ENCODE results near the gene TCF15. TPM values are rescaled to one million over a fixed set of nuclear protein-coding genes. Genes with fewer than 3 reads are reported as not detected.

TCF15 gene
- polyA plus RNA-seq, 2 of the 4 experiments (the other 2 are of a cell fraction) = not detected

DNA sequence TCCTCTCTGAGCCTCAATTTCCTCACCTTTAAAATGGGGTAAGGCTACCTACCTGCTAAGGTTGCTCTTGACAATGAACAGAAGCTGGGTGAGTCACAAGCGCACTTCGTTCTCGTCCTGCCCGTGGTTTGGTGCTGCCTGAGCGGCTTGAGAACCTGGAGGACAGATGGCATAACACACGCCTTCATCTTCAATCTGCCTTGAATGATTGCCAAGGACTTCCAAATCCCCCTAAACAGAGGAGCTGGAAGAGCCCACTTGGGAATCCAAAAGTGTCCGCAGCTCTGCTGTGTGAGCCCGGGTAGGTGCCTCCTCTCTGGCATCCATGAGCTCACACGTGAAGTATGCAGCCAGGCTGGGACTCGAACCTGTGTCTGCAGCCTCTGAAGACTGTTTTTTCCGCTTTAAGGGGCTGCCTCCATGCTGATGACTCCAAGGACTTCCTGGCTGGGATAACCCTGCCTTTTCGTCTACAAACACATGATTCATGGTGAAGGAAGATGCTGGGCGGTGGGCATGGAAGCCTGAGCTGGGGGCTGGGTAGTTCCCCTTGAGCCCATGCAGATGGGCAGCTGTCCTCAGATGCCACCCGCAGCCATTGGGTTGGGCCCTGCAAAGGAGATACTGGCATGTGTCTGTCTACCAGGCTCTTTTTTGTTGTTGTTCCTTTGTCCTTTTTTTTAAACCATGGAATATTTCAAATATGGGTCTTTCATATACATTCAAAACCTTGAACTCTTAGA is 41.3 kb downstream of the TCF15 start:
- TF ChIP-seq EP300 (IDR thresholded peaks at IDR 0.05) (no peak), EHF (CRISPR knock-in tag; IDR thresholded peaks at IDR 0.05) (no peak), MAFK (IDR thresholded peaks at IDR 0.05; ENCODE audit: partially characterized antibody) (no peak), TFCP2L1 (CRISPR knock-in tag; IDR thresholded peaks at IDR 0.05) (no peak), MAZ (IDR thresholded peaks at IDR 0.05; ENCODE audit: borderline replicate concordance, low read depth, low read length) (no peak), RFX5 (IDR thresholded peaks at IDR 0.05) (no peak), CEBPB (IDR thresholded peaks at IDR 0.05) (no peak), PHF8 (IDR thresholded peaks at IDR 0.05; ENCODE audit: borderline replicate concordance, low read depth) (no peak), RARB (CRISPR knock-in tag; IDR thresholded peaks at IDR 0.05) (no peak), HOXB13 (CRISPR knock-in tag; IDR thresholded peaks at IDR 0.05; ENCODE audit: low read depth) (no peak), JUN (IDR thresholded peaks at IDR 0.05) (no peak), ZNF302 (CRISPR knock-in tag; IDR thresholded peaks at IDR 0.05) (no peak), ZFP36 (IDR thresholded peaks at IDR 0.05; ENCODE audit: borderline replicate concordance, partially characterized antibody) (no peak), HDAC2 (IDR thresholded peaks at IDR 0.05) (no peak), BHLHE40 (IDR thresholded peaks at IDR 0.05; ENCODE audit: low read depth, low read length) (no peak)
- TF ChIP-seq, protein P1, sequence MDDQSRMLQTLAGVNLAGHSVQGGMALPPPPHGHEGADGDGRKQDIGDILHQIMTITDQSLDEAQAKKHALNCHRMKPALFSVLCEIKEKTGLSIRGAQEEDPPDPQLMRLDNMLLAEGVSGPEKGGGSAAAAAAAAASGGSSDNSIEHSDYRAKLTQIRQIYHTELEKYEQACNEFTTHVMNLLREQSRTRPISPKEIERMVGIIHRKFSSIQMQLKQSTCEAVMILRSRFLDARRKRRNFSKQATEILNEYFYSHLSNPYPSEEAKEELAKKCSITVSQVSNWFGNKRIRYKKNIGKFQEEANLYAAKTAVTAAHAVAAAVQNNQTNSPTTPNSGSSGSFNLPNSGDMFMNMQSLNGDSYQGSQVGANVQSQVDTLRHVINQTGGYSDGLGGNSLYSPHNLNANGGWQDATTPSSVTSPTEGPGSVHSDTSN (IDR thresholded peaks at IDR 0.05) = no peak
- TF ChIP-seq, protein P2, sequence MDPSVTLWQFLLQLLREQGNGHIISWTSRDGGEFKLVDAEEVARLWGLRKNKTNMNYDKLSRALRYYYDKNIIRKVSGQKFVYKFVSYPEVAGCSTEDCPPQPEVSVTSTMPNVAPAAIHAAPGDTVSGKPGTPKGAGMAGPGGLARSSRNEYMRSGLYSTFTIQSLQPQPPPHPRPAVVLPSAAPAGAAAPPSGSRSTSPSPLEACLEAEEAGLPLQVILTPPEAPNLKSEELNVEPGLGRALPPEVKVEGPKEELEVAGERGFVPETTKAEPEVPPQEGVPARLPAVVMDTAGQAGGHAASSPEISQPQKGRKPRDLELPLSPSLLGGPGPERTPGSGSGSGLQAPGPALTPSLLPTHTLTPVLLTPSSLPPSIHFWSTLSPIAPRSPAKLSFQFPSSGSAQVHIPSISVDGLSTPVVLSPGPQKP (IDR thresholded peaks at IDR 0.05; ENCODE audit: low read depth, low read length) = no peak
- no peak for FAIRE-seq
- no peak for ATAC-seq
- H3K4me2 ChIP-seq = no peak overlapping the region
- no peak overlapping the region for H3K27ac ChIP-seq
- ChIA-PET CTCF (interaction anchor here (0.8 to 20.9 kb wide), 6 partner anchors 9 to 235 kb away, joined by 3 to 432 read pairs (median 8); no protein-coding TSS in a partner anchor), POLR2A (no interaction called here)
- peaks cover 6% of the 10 kb centered on the region; the same call in 2 of the 3 replicates for H3K4me1 ChIP-seq
- H3K9me3 ChIP-seq = no peaks in the 10 kb centered on the region
- no peak for DNase-seq (ENCODE audit: low read depth in 1 of 2, low spot score in 1 of 2)
- H3K4me3 ChIP-seq = no peak overlapping the region
- 62% methylated on average over 14 of the region's 14 CpGs for WGBS (ENCODE audit: missing lambda C conversion rate)

DNA sequence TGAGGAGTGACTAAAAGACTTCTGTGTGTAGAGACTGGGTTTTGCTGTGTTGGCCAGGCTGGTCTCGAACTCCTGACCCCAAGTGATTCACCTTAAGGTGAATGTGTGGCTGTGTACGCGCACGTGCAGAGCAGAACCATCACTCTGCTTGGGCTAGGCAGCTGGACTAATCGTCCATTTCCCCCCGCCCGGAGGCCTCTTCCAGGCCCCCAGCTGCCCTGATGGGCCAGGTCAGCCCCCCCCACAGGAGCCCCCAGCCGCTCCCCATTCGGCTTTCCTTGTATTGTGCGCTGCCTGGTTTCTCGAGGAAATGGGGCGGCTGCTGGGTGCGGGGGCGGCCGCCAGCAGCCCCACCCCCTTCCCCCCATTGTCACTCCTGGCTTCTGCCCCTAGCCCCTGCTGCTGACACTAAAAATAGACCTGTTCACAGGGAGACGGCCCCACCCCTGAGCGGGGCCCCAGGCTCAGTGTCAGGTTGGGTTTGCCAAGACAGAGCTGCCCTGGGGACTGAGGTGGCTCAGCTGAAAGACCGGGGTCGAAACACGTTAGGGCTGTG is 41.9 kb downstream of the TCF15 start:
- FAIRE-seq (no peak), DNase-seq (ENCODE audit: low read depth in 1 of 2, low spot score in 1 of 2) (no peak), ATAC-seq (no peak)
- no peak overlapping the region for H3K4me2 ChIP-seq
- peaks cover 6% of the 10 kb centered on the region; the same call in 2 of the 3 replicates for H3K4me1 ChIP-seq
- POLR2A ChIA-PET = no interaction called here
- H3K9me3 ChIP-seq = no peaks in the 10 kb centered on the region
- CTCF ChIA-PET = interaction anchor here (0.8 to 20.9 kb wide), 7 partner anchors 8 to 235 kb away, joined by 3 to 432 read pairs (median 6); no protein-coding TSS in a partner anchor
- WGBS (ENCODE audit: missing lambda C conversion rate) = 65% methylated on average over 12 of the region's 20 CpGs
- H3K27ac ChIP-seq = no peak overlapping the region
- no peak overlapping the region for H3K4me3 ChIP-seq
- TF ChIP-seq POLR2AphosphoS2 (conservative IDR thresholded peaks at IDR 0.05; ENCODE audit: low read length) = no peak
- no peak for TF ChIP-seq EP300 (IDR thresholded peaks at IDR 0.05)

DNA sequence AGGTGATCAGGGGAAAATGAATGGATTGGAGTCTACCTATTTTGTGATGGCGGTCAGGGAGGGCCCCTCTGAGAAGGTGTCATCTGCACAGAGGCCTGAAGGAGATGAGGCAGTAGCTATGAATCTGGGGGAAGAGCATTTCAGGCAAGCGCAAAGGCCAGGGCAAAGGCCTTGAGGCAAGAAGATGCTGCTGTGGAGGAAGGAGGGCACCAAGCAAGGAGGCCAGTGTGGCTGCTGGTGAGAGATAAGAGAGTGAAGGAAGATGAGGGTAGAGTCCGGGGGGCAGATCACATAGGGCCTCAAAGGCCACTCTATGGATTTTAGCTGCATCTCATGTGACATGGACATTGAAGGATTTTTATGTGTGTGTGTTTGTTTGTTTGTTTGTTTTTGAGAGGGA is 45.9 kb downstream of the TCF15 start:
- Histone ChIP-seq H3K4me3 (no peak overlapping the region), H3K27ac (no peak overlapping the region), H3K4me1 (no peaks in the 10 kb centered on the region), H3K9me3 (no peaks in the 10 kb centered on the region), H3K4me2 (no peak overlapping the region)
- ChIA-PET CTCF (interaction anchor here (0.6 to 20.9 kb wide), 9 partner anchors 10 to 205 kb away, joined by 3 to 432 read pairs (median 5); partner anchors contain the start of gene CSNK2A1), POLR2A (interaction anchor here (1.1 kb wide), 2 partner anchors 21 to 81 kb away, joined by 3 read pairs; partner anchors contain the start of gene CSNK2A1)
- DNase-seq (ENCODE audit: low read depth in 1 of 2, low spot score in 1 of 2) = no peak
- FAIRE-seq = no peak
- ATAC-seq = no peak
- TF ChIP-seq RAD21 (conservative IDR thresholded peaks at IDR 0.05 in 1 of 2, IDR thresholded peaks at IDR 0.05 in 1 of 2) = no peak
- WGBS (ENCODE audit: missing lambda C conversion rate) = 90% methylated on average over 3 of the region's 3 CpGs
